ENCODE data around the gene EXD3. TPM values are rescaled to one million over a fixed set of nuclear protein-coding genes. Genes with fewer than 3 reads are reported as not detected.

EXD3 gene
- total RNA-seq, 1 experiment from 2014 or later, result 1.2 TPM

GRCh38 chr9:137428841-137429545, 6.0 kb upstream of the EXD3 start:
- Histone ChIP-seq H3K36me3 (no peaks in the 10 kb centered on the region), H3K27me3 (no peaks in the 10 kb centered on the region), H3K4me3 (no peak overlapping the region), H3K9me3 (no peaks in the 10 kb centered on the region)
- DNase-seq, result no peak

- H3K36me3 ChIP-seq, result no peaks in the 10 kb centered on the region
- no peak for DNase-seq
These were observed 5.3 kb upstream of the EXD3 start for GRCh38 chr9:137428311-137428630.

GRCh38 chr9:137427454-137428310, 4.7 kb upstream of the EXD3 start:
- Histone ChIP-seq H3K36me3 (no peaks in the 10 kb centered on the region), H3K4me3 (no peak overlapping the region), H3K9me3 (no peaks in the 10 kb centered on the region), H3K27me3 (no peaks in the 10 kb centered on the region)
- DNase-seq, result no peak

More at GRCh38 chr9:137428311-137428630, 5.3 kb upstream of the EXD3 start:
- H3K4me3 ChIP-seq, result no peak overlapping the region
- no peaks in the 10 kb centered on the region for H3K9me3 ChIP-seq
- H3K27me3 ChIP-seq, result no peaks in the 10 kb centered on the region

- Histone ChIP-seq H3K4me3 (no peak overlapping the region), H3K36me3 (no peaks in the 10 kb centered on the region), H3K27me3 (no peaks in the 10 kb centered on the region), H3K9me3 (no peaks in the 10 kb centered on the region)
- no peak for DNase-seq
These were observed 3.2 kb upstream of the EXD3 start for GRCh38 chr9:137426018-137426681.

GRCh38 chr9:137423514-137424291, 741 bp upstream of the EXD3 start:
- no peaks in the 10 kb centered on the region for H3K9me3 ChIP-seq
- no peak overlapping the region; the same call in 1 of the 2 replicates for H3K4me3 ChIP-seq
- H3K27me3 ChIP-seq, result no peaks in the 10 kb centered on the region
- H3K36me3 ChIP-seq, result no peaks in the 10 kb centered on the region
- no peak for DNase-seq

GRCh38 chr9:137421838-137422603, 941 bp downstream of the EXD3 start:
- Histone ChIP-seq H3K9me3 (no peaks in the 10 kb centered on the region), H3K27me3 (no peaks in the 10 kb centered on the region), H3K4me3 (peak overlapping the region; percentile 78), H3K36me3 (no peaks in the 10 kb centered on the region)
- DNase-seq, result no peak

GRCh38 chr9:137417161-137418021, 5.6 kb downstream of the EXD3 start:
- 0 out of 2 replicates have a peak overlapping the region, but pooled peaks have one; percentile 11 for H3K4me3 ChIP-seq

GRCh38 chr9:137416563-137417151, 6.3 kb downstream of the EXD3 start:
- no peak for DNase-seq

More at GRCh38 chr9:137417161-137418021, 5.6 kb downstream of the EXD3 start:
- Histone ChIP-seq H3K9me3 (no peaks in the 10 kb centered on the region), H3K36me3 (no peaks in the 10 kb centered on the region), H3K27me3 (no peaks in the 10 kb centered on the region)
- DNase-seq, result no peak

GRCh38 chr9:137416006-137416562, 6.9 kb downstream of the EXD3 start:
- Histone ChIP-seq H3K9me3 (no peaks in the 10 kb centered on the region), H3K36me3 (no peaks in the 10 kb centered on the region), H3K27me3 (no peaks in the 10 kb centered on the region), H3K4me3 (no peak overlapping the region)
- no peak for DNase-seq

More at GRCh38 chr9:137416563-137417151, 6.3 kb downstream of the EXD3 start:
- H3K9me3 ChIP-seq, result no peaks in the 10 kb centered on the region
- H3K36me3 ChIP-seq, result no peaks in the 10 kb centered on the region
- no peaks in the 10 kb centered on the region for H3K27me3 ChIP-seq
- no peak overlapping the region for H3K4me3 ChIP-seq

- Histone ChIP-seq H3K27me3 (no peaks in the 10 kb centered on the region), H3K9me3 (no peaks in the 10 kb centered on the region), H3K4me3 (no peak overlapping the region), H3K36me3 (no peaks in the 10 kb centered on the region)
- DNase-seq, result no peak
These were observed 7.5 kb downstream of the EXD3 start for GRCh38 chr9:137415451-137415850.

- H3K27me3 ChIP-seq, result no peaks in the 10 kb centered on the region
- H3K36me3 ChIP-seq, result no peaks in the 10 kb centered on the region
- no peak overlapping the region for H3K4me3 ChIP-seq
- H3K9me3 ChIP-seq, result no peaks in the 10 kb centered on the region
- DNase-seq, result no peak
These were observed 10.5 kb downstream of the EXD3 start for GRCh38 chr9:137412431-137412830.

- H3K27me3 ChIP-seq, result no peaks in the 10 kb centered on the region
- DNase-seq, result peak; percentile 92
- no peak overlapping the region for H3K4me3 ChIP-seq
- H3K9me3 ChIP-seq, result no peaks in the 10 kb centered on the region
- H3K36me3 ChIP-seq, result no peaks in the 10 kb centered on the region
These were observed 11.1 kb downstream of the EXD3 start for GRCh38 chr9:137411645-137412380.

- Histone ChIP-seq H3K27me3 (no peaks in the 10 kb centered on the region), H3K9me3 (no peaks in the 10 kb centered on the region), H3K4me3 (no peak overlapping the region), H3K36me3 (no peaks in the 10 kb centered on the region)
- DNase-seq, result no peak
These were observed 11.7 kb downstream of the EXD3 start for GRCh38 chr9:137411260-137411644.

GRCh38 chr9:137410891-137411249, 12.1 kb downstream of the EXD3 start:
- no peak for DNase-seq
- no peaks in the 10 kb centered on the region for H3K9me3 ChIP-seq
- no peaks in the 10 kb centered on the region for H3K27me3 ChIP-seq
- no peak overlapping the region for H3K4me3 ChIP-seq
- H3K36me3 ChIP-seq, result no peaks in the 10 kb centered on the region
